ENCODE data around the gene PIWIL1.

Gene PIWIL1

GRCh38 chr12:130290114-130290513 is 47.6 kb upstream of the PIWIL1 start:
- Histone ChIP-seq H3K4me2 (ENCODE audit: insufficient read depth, low read length) (no peak overlapping the region), H3K9ac (ENCODE audit: low read depth, low read length) (no peak overlapping the region), H3K27me3 (ENCODE audit: insufficient read depth, low read length, poor library complexity) (no peaks in the 10 kb centered on the region), H3K27ac (ENCODE audit: low read length) (no peak overlapping the region), H3K36me3 (ENCODE audit: insufficient read depth, low read length) (no peaks in the 10 kb centered on the region), H2AFZ (ENCODE audit: low read depth, low read length) (no peak overlapping the region), H3K79me2 (ENCODE audit: insufficient read depth, low read length) (no peaks in the 10 kb centered on the region), H3K9me3 (ENCODE audit: insufficient read depth, low read length, severe bottlenecking) (peaks cover 6% of the 10 kb centered on the region), H4K20me1 (ENCODE audit: insufficient read depth, low read length) (no peaks in the 10 kb centered on the region), H3K4me1 (ENCODE audit: insufficient read depth, low read length) (no peaks in the 10 kb centered on the region), H3K4me3 (ENCODE audit: low read depth in 1 of 2, low read length in 2 of 2) (no peak overlapping the region)
- DNase-seq = no peak
- TF ChIP-seq EZH2 (IDR thresholded peaks at IDR 0.05; ENCODE audit: borderline replicate concordance, low read depth, low read length, severe bottlenecking) = no peak
- TF ChIP-seq, protein P1, sequence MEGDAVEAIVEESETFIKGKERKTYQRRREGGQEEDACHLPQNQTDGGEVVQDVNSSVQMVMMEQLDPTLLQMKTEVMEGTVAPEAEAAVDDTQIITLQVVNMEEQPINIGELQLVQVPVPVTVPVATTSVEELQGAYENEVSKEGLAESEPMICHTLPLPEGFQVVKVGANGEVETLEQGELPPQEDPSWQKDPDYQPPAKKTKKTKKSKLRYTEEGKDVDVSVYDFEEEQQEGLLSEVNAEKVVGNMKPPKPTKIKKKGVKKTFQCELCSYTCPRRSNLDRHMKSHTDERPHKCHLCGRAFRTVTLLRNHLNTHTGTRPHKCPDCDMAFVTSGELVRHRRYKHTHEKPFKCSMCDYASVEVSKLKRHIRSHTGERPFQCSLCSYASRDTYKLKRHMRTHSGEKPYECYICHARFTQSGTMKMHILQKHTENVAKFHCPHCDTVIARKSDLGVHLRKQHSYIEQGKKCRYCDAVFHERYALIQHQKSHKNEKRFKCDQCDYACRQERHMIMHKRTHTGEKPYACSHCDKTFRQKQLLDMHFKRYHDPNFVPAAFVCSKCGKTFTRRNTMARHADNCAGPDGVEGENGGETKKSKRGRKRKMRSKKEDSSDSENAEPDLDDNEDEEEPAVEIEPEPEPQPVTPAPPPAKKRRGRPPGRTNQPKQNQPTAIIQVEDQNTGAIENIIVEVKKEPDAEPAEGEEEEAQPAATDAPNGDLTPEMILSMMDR (IDR thresholded peaks at IDR 0.05; ENCODE audit: borderline replicate concordance, extremely low read depth, low read length, poor library complexity, severe bottlenecking) = no peak
- ATAC-seq (ENCODE audit: insufficient read depth, low read depth) = no peak

- Histone ChIP-seq H2AFZ (ENCODE audit: low read depth, low read length) (no peak overlapping the region), H3K4me2 (ENCODE audit: insufficient read depth, low read length) (no peak overlapping the region), H3K9ac (ENCODE audit: low read depth, low read length) (no peak overlapping the region), H3K9me3 (ENCODE audit: insufficient read depth, low read length, severe bottlenecking) (no peaks in the 10 kb centered on the region), H3K4me1 (ENCODE audit: insufficient read depth, low read length) (no peaks in the 10 kb centered on the region), H3K27ac (ENCODE audit: low read length) (no peak overlapping the region), H3K4me3 (ENCODE audit: low read depth in 1 of 2, low read length in 2 of 2) (no peak overlapping the region), H3K36me3 (ENCODE audit: insufficient read depth, low read length) (no peaks in the 10 kb centered on the region), H3K27me3 (ENCODE audit: insufficient read depth, low read length, poor library complexity) (no peaks in the 10 kb centered on the region), H3K79me2 (ENCODE audit: insufficient read depth, low read length) (no peaks in the 10 kb centered on the region), H4K20me1 (ENCODE audit: insufficient read depth, low read length) (no peaks in the 10 kb centered on the region)
- ATAC-seq (ENCODE audit: insufficient read depth, low read depth) = no peak
- TF ChIP-seq, protein P1 (IDR thresholded peaks at IDR 0.05; ENCODE audit: borderline replicate concordance, extremely low read depth, low read length, poor library complexity, severe bottlenecking) = no peak
- TF ChIP-seq EZH2 (IDR thresholded peaks at IDR 0.05; ENCODE audit: borderline replicate concordance, low read depth, low read length, severe bottlenecking) = no peak
- no peak for DNase-seq
These were observed 39.2 kb upstream of the PIWIL1 start for GRCh38 chr12:130298322-130299021.

DNA sequence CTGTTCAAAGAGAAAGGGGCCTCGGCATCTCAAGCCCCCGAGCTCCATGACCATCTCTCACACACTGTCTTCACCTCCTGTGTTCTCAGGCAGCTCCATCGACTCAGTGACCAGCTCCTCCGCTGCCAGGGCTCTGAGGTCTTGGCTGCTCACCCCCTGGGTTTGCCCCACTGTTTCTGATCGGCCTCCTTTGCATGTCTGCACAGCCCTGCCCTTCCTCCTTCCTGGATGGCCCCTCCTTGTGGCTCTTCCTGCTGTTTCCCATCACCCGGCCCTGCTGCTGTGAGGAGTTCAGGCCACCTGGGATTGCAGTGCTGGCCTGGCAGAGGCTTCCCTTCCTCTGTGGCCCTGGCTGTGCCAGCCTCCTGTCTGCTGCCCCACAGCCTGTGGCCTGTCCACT is 38.1 kb upstream of the PIWIL1 start:
- no peaks in the 10 kb centered on the region for H3K79me2 ChIP-seq (ENCODE audit: insufficient read depth, low read length)
- no peaks in the 10 kb centered on the region for H3K27me3 ChIP-seq (ENCODE audit: insufficient read depth, low read length, poor library complexity)
- no peak overlapping the region for H2AFZ ChIP-seq (ENCODE audit: low read depth, low read length)
- ATAC-seq (ENCODE audit: insufficient read depth, low read depth) (no peak), DNase-seq (no peak)
- TF ChIP-seq EZH2 (IDR thresholded peaks at IDR 0.05; ENCODE audit: borderline replicate concordance, low read depth, low read length, severe bottlenecking) = no peak
- TF ChIP-seq, protein P1 (IDR thresholded peaks at IDR 0.05; ENCODE audit: borderline replicate concordance, extremely low read depth, low read length, poor library complexity, severe bottlenecking) = no peak
- no peak overlapping the region for H3K4me2 ChIP-seq (ENCODE audit: insufficient read depth, low read length)
- H3K27ac ChIP-seq (ENCODE audit: low read length) = no peak overlapping the region
- no peak overlapping the region for H3K9ac ChIP-seq (ENCODE audit: low read depth, low read length)
- no peaks in the 10 kb centered on the region for H3K36me3 ChIP-seq (ENCODE audit: insufficient read depth, low read length)
- no peaks in the 10 kb centered on the region for H3K9me3 ChIP-seq (ENCODE audit: insufficient read depth, low read length, severe bottlenecking)
- H4K20me1 ChIP-seq (ENCODE audit: insufficient read depth, low read length) = no peaks in the 10 kb centered on the region
- H3K4me3 ChIP-seq (ENCODE audit: low read depth in 1 of 2, low read length in 2 of 2) = no peak overlapping the region
- no peaks in the 10 kb centered on the region for H3K4me1 ChIP-seq (ENCODE audit: insufficient read depth, low read length)
